Endothelial cell of umbilical vein (primary cell): ENCODE measurements around the gene SLC7A7. TPM values are rescaled to one million over a fixed set of nuclear protein-coding genes. Genes with fewer than 3 reads are reported as not detected.

Experiments
- BruUV-seq: library from RNA; stranded (reverse); fragments of 400-500 nt; replicated peaks from 2 replicates; lab custom pipeline; 2021; lab: Mats Ljungman, UMichigan
- CTCF ChIA-PET: fragments of 300-600, 350-600 bp; sonication (Branson Sonifier 250); formaldehyde crosslinking; loops from one replicate; lab custom pipeline; 2021; ENCODE audit warnings: antibody characterized with exemption, inconsistent platforms; lab: Charles Lee
- POLR2A ChIA-PET: fragments of 300-600, 350-600 bp; sonication (Branson Sonifier 250); formaldehyde crosslinking; loops from one replicate; lab custom pipeline; 2021; ENCODE audit warnings: antibody characterized with exemption, inconsistent platforms; lab: Charles Lee
- DNase-seq: peaks from one replicate; pipeline ENCODE4 v3.0.0-alpha.2; 2011; ENCODE audit warnings: low read depth, low spot score
- FAIRE-seq: peaks from 2 replicates; lab custom pipeline; 2011; peaks lifted over from hg19 to GRCh38; lab: Jason Lieb, UNC
- H2AFZ ChIP-seq: 2 replicates; pipeline ENCODE4 v1.6.0; 2012; ENCODE audit warnings: low read depth, low read length, control low read depth, inconsistent platforms
- H3K27ac ChIP-seq: 2 replicates; pipeline ENCODE4 v1.5.1; 2011; ENCODE audit warnings: low read depth, mild to moderate bottlenecking, control low read depth, low read length, moderate library complexity; ENCODE audit not compliant: insufficient read depth
- H3K27me3 ChIP-seq, 2 experiments: 2 replicates each; pipeline versions ENCODE4 v1.6.0 to v1.6.1; 2011; ENCODE audit warnings: low read length in 2 of 2, mixed read lengths in 1 of 2; ENCODE audit not compliant: control insufficient read depth in 2 of 2, insufficient read depth in 2 of 2
- H3K36me3 ChIP-seq, 2 experiments: 2 replicates in 1 of 2; 3 replicates in 1 of 2; pipeline ENCODE4 v1.5.1; 2011; ENCODE audit warnings: low read length in 2 of 2, mild to moderate bottlenecking in 1 of 2, moderate library complexity in 1 of 2; ENCODE audit not compliant: control insufficient read depth in 2 of 2, insufficient read depth in 2 of 2; ENCODE audit errors: extremely low read depth in 1 of 2
- H3K4me1 ChIP-seq: 3 replicates; pipeline ENCODE4 v1.5.1; 2011; ENCODE audit warnings: mild to moderate bottlenecking, low read length; ENCODE audit not compliant: control insufficient read depth, insufficient read depth; ENCODE audit errors: extremely low read depth
- H3K4me2 ChIP-seq: 2 replicates; pipeline ENCODE4 v1.6.1; 2011; ENCODE audit warnings: low read length, control low read depth, mixed read lengths; ENCODE audit not compliant: insufficient read depth
- H3K4me3 ChIP-seq, 3 experiments: fragments of 200-600 bp in 1 of 3; sonication (generic), shearing (Covaris generic) in 1 of 3; replicated peaks in 1 of 3; 2 replicates each; pipeline ENCODE4 v1.5.1; 2011 to 2016; ENCODE audit warnings: control low read depth in 3 of 3, low read length in 3 of 3, mild to moderate bottlenecking in 2 of 3, inconsistent platforms in 1 of 3, low read depth in 1 of 3, moderate library complexity in 1 of 3; ENCODE audit not compliant: insufficient read depth in 1 of 3
- H3K79me2 ChIP-seq: 2 replicates; pipeline ENCODE4 v1.6.0; 2012; ENCODE audit warnings: low read length, inconsistent platforms; ENCODE audit not compliant: control insufficient read depth, insufficient read depth
- H3K9ac ChIP-seq: replicated peaks from 2 replicates; pipeline ENCODE3; 2011; ENCODE audit warnings: low read length, control low read depth; ENCODE audit not compliant: insufficient read depth; ENCODE audit errors: extremely low read depth
- H3K9me1 ChIP-seq: replicated peaks from 3 replicates; pipeline ENCODE4 v1.6.0; 2011; ENCODE audit warnings: mild to moderate bottlenecking, low read length; ENCODE audit not compliant: control insufficient read depth, insufficient read depth; ENCODE audit errors: extremely low read depth
- H3K9me3 ChIP-seq: replicated peaks from 2 replicates; pipeline ENCODE4 v1.5.1; 2012; ENCODE audit warnings: low read length, inconsistent platforms; ENCODE audit not compliant: control insufficient read depth, insufficient read depth
- H4K20me1 ChIP-seq: replicated peaks from 2 replicates; pipeline ENCODE3; 2011; ENCODE audit warnings: mild to moderate bottlenecking, low read length; ENCODE audit not compliant: control insufficient read depth, insufficient read depth; ENCODE audit errors: extremely low read depth
- CTCF ChIP-seq, 2 donors: IDR thresholded peaks; 1 replicate in 1 of 2; 2 replicates in 1 of 2; pipeline ENCODE4 v1.5.1; 2011; ENCODE audit warnings: low read length in 2 of 2, mild to moderate bottlenecking in 2 of 2, moderate library complexity in 2 of 2, control low read depth in 1 of 2, inconsistent platforms in 1 of 2, low read depth in 1 of 2; ENCODE audit not compliant: insufficient read depth in 1 of 2; ENCODE audit errors: extremely low read depth in 1 of 2
- EZH2 ChIP-seq: IDR thresholded peaks from 2 replicates; pipeline ENCODE4 v1.6.1; 2012; ENCODE audit warnings: borderline replicate concordance, low read depth, mild to moderate bottlenecking, moderate library complexity, low read length, inconsistent platforms; ENCODE audit not compliant: severe bottlenecking
- FOS ChIP-seq: IDR thresholded peaks from 2 replicates; pipeline ENCODE4 v1.6.1; 2011; ENCODE audit warnings: mild to moderate bottlenecking, low read length, moderate library complexity, borderline replicate concordance; ENCODE audit not compliant: insufficient read depth
- GATA2 ChIP-seq: IDR thresholded peaks from 2 replicates; pipeline ENCODE4 v1.7.0; 2011; ENCODE audit warnings: low read depth, mild to moderate bottlenecking, moderate library complexity, mixed read lengths, low read length; ENCODE audit not compliant: insufficient read length, insufficient read depth
- JUN ChIP-seq: IDR thresholded peaks from 2 replicates; pipeline ENCODE4 v1.6.1; 2011; ENCODE audit warnings: borderline replicate concordance, low read depth; ENCODE audit not compliant: insufficient read length, insufficient read depth
- MAX ChIP-seq: IDR thresholded peaks from 2 replicates; pipeline ENCODE4 v1.6.1; 2011; ENCODE audit not compliant: insufficient read depth, insufficient read length
- MYC ChIP-seq: IDR thresholded peaks from one replicate; pipeline ENCODE4 v1.6.1; 2011; ENCODE audit warnings: mild to moderate bottlenecking, low read depth, low read length
- POLR2A ChIP-seq: IDR thresholded peaks from 2 replicates; pipeline ENCODE4 v1.6.1; 2012; ENCODE audit warnings: low read depth, mild to moderate bottlenecking, control low read depth, low read length
- POLR2AphosphoS5 ChIP-seq: IDR thresholded peaks from 2 replicates; pipeline ENCODE4 v1.6.1; 2012; ENCODE audit warnings: low read depth, mild to moderate bottlenecking, control low read depth, low read length, moderate library complexity; ENCODE audit not compliant: insufficient read depth
- dilution Hi-C: fragments of 300-500 bp; cut with MboI; formaldehyde crosslinking; loops from one replicate; pipeline ENCODE4 v1.15.0; 2019; ENCODE audit warnings: low sequenced_read_pairs; ENCODE audit not compliant: extremely low pct_ligation_motif_present
- intact Hi-C: fragments of 100-400 bp; cut with micrococcal nuclease; formaldehyde crosslinking; loops from one replicate; pipeline ENCODE4 v1.10.0; 2022
- polyA plus RNA-seq, 4 experiments: library from polyadenylated mRNA; depleted of rRNA in 3 of 4; stranded (reverse) in 3 of 4; unstranded in 1 of 4; fragments of >200 nt; gene quantifications; 2 replicates each; pipeline versions ENCODE4 v1.2.1 to v1.2.3, GENCODE V29; 2011 to 2012; ENCODE audit warnings: missing spikeins in 1 of 4
- total RNA-seq: library from RNA; stranded (reverse); gene quantifications from 2 replicates; pipeline ENCODE4 v1.2.3, GENCODE V29; 2021

The SLC7A7 gene
- total and polyA plus RNA-seq, 2 donors (not counting 3 experiments of a cell fraction or from before 2014, with no cell fraction given), result 22.5 to 94.0 TPM

GRCh38 chr14:22821193-22822015 lies 6.2 kb upstream of the SLC7A7 start:
- DNase-seq (no peak), FAIRE-seq (no peak)
- Histone ChIP-seq H4K20me1 (no peaks in the 10 kb centered on the region), H3K36me3 (no peaks in the 10 kb centered on the region), H3K27me3 (no peaks in the 10 kb centered on the region), H3K4me2 (no peak overlapping the region), H3K4me3 (no peak overlapping the region), H3K9me3 (no peaks in the 10 kb centered on the region), H3K79me2 (no peaks in the 10 kb centered on the region), H3K4me1 (peaks cover 50% of the 10 kb centered on the region), H2AFZ (no peak overlapping the region), H3K27ac (no peak overlapping the region), H3K9me1 (no peaks in the 10 kb centered on the region), H3K9ac (no peak overlapping the region)
- CTCF ChIA-PET, result interaction anchor here (0.9 to 6.9 kb wide), 9 partner anchors 30 to 262 kb away, joined by 3 to 313 read pairs (median 23); partner anchors contain the start of gene PRMT5
- BruUV-seq, result no TSS peak
- no peak for TF ChIP-seq POLR2AphosphoS5
- TF ChIP-seq MAX, result no peak
- TF ChIP-seq MYC, result no peak
- no peak for TF ChIP-seq EZH2
- TF ChIP-seq GATA2, result no peak
- no peak for TF ChIP-seq POLR2A
- no peak for TF ChIP-seq JUN
- TF ChIP-seq CTCF (IDR thresholded peaks at IDR 0.05; ENCODE audit: extremely low read depth in 1 of 2, insufficient read depth in 1 of 2, low read depth in 1 of 2, low read length in 2 of 2), result no peak
- no peak for TF ChIP-seq FOS
- intact Hi-C loops (loop anchor here (1.0 to 10.0 kb wide), 4 partner anchors 97 to 264 kb away; partner anchors contain the start of genes CDH24 and RBM23), dilution Hi-C loops (no loop called here)
- POLR2A ChIA-PET, result no interaction called here
